Trophoblast cell (in vitro differentiated cells and primary cell): ENCODE data around the gene ZNF92. TPM values are rescaled to one million over a fixed set of nuclear protein-coding genes. Genes with fewer than 3 reads are reported as not detected.

Source experiments
- DNase-seq, 2 donors: peaks; one replicate each; pipeline ENCODE4 v3.0.0-alpha.2; 2016
- H2AFZ ChIP-seq: 2 replicates; pipeline ENCODE4 v1.6.1; 2013; ENCODE audit warnings: low read length, moderate library complexity, mild to moderate bottlenecking; ENCODE audit not compliant: insufficient read depth, poor library complexity
- H2AK5ac ChIP-seq: 2 replicates; pipeline ENCODE4 v1.6.1; 2013; ENCODE audit warnings: mild to moderate bottlenecking, low read length
- H2BK120ac ChIP-seq: 2 replicates; pipeline ENCODE4 v1.6.1; 2013; ENCODE audit warnings: low read length, mild to moderate bottlenecking, moderate library complexity; ENCODE audit not compliant: insufficient read depth, poor library complexity
- H2BK12ac ChIP-seq: 2 replicates; pipeline ENCODE4 v1.6.1; 2013; ENCODE audit warnings: mild to moderate bottlenecking, low read length, moderate library complexity
- H2BK5ac ChIP-seq: 2 replicates; pipeline ENCODE4 v1.6.1; 2013; ENCODE audit warnings: low read length, low read depth, moderate library complexity, mild to moderate bottlenecking; ENCODE audit not compliant: poor library complexity
- H3K14ac ChIP-seq: 2 replicates; pipeline ENCODE4 v1.6.1; 2013; ENCODE audit warnings: mild to moderate bottlenecking, low read length
- H3K18ac ChIP-seq: 2 replicates; pipeline ENCODE4 v1.6.1; 2013; ENCODE audit warnings: mild to moderate bottlenecking, low read length
- H3K23ac ChIP-seq: 2 replicates; pipeline ENCODE4 v1.6.1; 2013; ENCODE audit warnings: low read length
- H3K27ac ChIP-seq: 2 replicates; pipeline ENCODE4 v1.5.1; 2013; ENCODE audit warnings: low read depth, mild to moderate bottlenecking, inconsistent platforms, low read length, moderate library complexity
- H3K27me3 ChIP-seq: 2 replicates; pipeline ENCODE4 v1.6.1; 2013; ENCODE audit warnings: inconsistent platforms, mild to moderate bottlenecking, low read length, moderate library complexity; ENCODE audit not compliant: insufficient read depth
- H3K36me3 ChIP-seq, 2 experiments: 1 replicate in 1 of 2; 2 replicates in 1 of 2; pipeline ENCODE4 v1.6.1; 2013; ENCODE audit warnings: low read length in 2 of 2, mild to moderate bottlenecking in 2 of 2, moderate library complexity in 1 of 2; ENCODE audit not compliant: insufficient read depth in 2 of 2, control insufficient read depth in 1 of 2
- H3K4ac ChIP-seq: 2 replicates; pipeline ENCODE4 v1.6.1; 2013; ENCODE audit warnings: low read depth, mild to moderate bottlenecking, low read length, moderate library complexity
- H3K4me1 ChIP-seq, 2 experiments: 1 replicate in 1 of 2; 2 replicates in 1 of 2; pipeline ENCODE4 v1.6.1; 2013; ENCODE audit warnings: low read length in 2 of 2, mild to moderate bottlenecking in 2 of 2, moderate library complexity in 1 of 2; ENCODE audit not compliant: insufficient read depth in 2 of 2, control insufficient read depth in 1 of 2
- H3K4me2 ChIP-seq: 2 replicates; pipeline ENCODE4 v1.6.1; 2013; ENCODE audit warnings: inconsistent platforms, mild to moderate bottlenecking, low read length, moderate library complexity
- H3K4me3 ChIP-seq: 2 replicates; pipeline ENCODE4 v1.5.1; 2013; ENCODE audit warnings: mild to moderate bottlenecking, low read depth, low read length, inconsistent platforms
- H3K79me1 ChIP-seq: one replicate; pipeline ENCODE4 v1.6.1; 2013; ENCODE audit warnings: low read length
- H3K79me2 ChIP-seq: 2 replicates; pipeline ENCODE4 v1.6.1; 2013; ENCODE audit warnings: low read length, mild to moderate bottlenecking; ENCODE audit not compliant: control insufficient read depth, insufficient read depth, poor library complexity
- H3K9ac ChIP-seq: 2 replicates; pipeline ENCODE4 v1.6.1; 2013; ENCODE audit warnings: mild to moderate bottlenecking, low read length
- H3K9me3 ChIP-seq: 2 replicates; pipeline ENCODE4 v1.6.1; 2013; ENCODE audit warnings: low read depth, mild to moderate bottlenecking, control low read depth, inconsistent platforms, low read length; ENCODE audit not compliant: insufficient read depth
- H4K12ac ChIP-seq: 2 replicates; pipeline ENCODE4 v1.6.1; 2013; ENCODE audit warnings: low read depth, mild to moderate bottlenecking, low read length, moderate library complexity
- H4K8ac ChIP-seq: 2 replicates; pipeline ENCODE4 v1.6.1; 2013; ENCODE audit warnings: low read depth, mild to moderate bottlenecking, low read length, moderate library complexity
- H4K91ac ChIP-seq: one replicate; pipeline ENCODE4 v1.6.1; 2013; ENCODE audit warnings: low read depth, mild to moderate bottlenecking, low read length, moderate library complexity
- WGBS: extraction: QIAGEN DNeasy Blood & Tissue Kit; methylation state at CpG from one replicate; pipeline ENCODE4 v1.1.7; 2013; ENCODE audit warnings: missing lambda C conversion rate; ENCODE audit not compliant: insufficient read length, insufficient coverage; ENCODE audit errors: extremely low coverage; 5-methylcytosine and 5-hydroxymethylcytosine counted together
- polyA plus RNA-seq: library from polyadenylated mRNA; stranded (reverse); fragments of 200-250 nt; gene quantifications from 2 replicates; pipeline ENCODE4 v1.2.3, GENCODE V29; 2013

ZNF92 gene
- polyA plus RNA-seq = 11.3 and 11.9 TPM in 2 replicates

DNA sequence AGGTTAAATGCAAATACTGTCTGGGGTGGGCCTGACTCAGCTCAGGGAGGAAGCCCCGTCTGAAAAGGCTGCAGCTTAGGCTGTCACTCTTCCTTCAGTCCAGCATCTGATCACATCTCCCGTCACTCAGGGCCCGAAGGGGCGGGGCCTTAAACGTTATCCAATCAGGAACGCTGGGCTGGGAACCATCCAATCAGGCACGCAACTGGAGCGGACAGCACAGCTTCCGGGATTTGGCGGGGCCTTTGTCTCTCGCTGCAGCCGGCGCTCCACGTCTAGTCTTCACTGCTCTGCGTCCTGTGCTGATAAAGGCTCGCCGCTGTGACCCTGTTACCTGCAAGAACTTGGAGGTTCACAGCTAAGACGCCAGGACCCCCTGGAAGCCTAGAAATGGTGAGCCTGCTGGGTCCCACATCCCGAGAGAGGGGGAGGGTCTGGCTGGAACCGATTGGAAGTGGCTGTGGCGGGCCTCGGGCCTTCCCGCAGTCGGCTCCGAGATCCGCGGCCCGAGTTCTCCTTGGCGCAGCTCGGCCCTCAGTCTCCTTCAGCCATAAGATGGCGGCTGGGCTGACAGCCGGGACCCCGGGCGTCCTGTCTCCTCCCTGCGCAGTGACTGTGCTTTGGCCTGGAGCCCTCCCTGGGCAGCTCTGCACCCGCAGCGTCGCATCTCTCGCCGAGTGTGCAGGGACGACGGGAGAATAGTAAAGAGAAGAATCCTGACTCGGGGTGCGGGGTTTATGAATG lies at the start of gene ZNF92:
Gene ZNF92 (plus strand): TSS at position 248 of the 744 bp plus-strand sequence. CDS start 143 bp downstream, at position 391.
- Histone ChIP-seq H3K27me3 (no peaks in the 10 kb centered on the region), H4K8ac (peak within 1 kb of the TSS; percentile 90), H3K18ac (peak within 1 kb of the TSS; percentile 90), H3K23ac (no peak within 1 kb of the TSS), H3K79me1 (peaks cover 5% of the 10 kb centered on the region), H2AFZ (peak within 1 kb of the TSS; percentile 82), H4K12ac (peak within 1 kb of the TSS; percentile 88), H3K79me2 (peaks cover 4% of the 10 kb centered on the region), H2BK120ac (peak within 1 kb of the TSS; percentile 71), H2BK5ac (peak within 1 kb of the TSS; percentile 92), H3K36me3 (peaks cover 3 to 8% of the 10 kb centered on the region in 2 experiments), H2BK12ac (no peak within 1 kb of the TSS), H3K14ac (peak within 1 kb of the TSS; percentile 94), H4K91ac (peak within 1 kb of the TSS; percentile 91), H3K9ac (peak within 1 kb of the TSS; percentile 83), H3K4me1 (no peaks in the 10 kb centered on the region), H3K4me3 (peak within 1 kb of the TSS; percentile 89), H3K4ac (peak within 1 kb of the TSS; percentile 95), H3K27ac (peak within 1 kb of the TSS; percentile 74), H2AK5ac (no peak within 1 kb of the TSS), H3K9me3 (no peaks in the 10 kb centered on the region), H3K4me2 (peak within 1 kb of the TSS; percentile 64)
- DNase-seq = peak; percentile 97 to 98
- WGBS = no CpG with 5 or more reads among the region's 44 CpGs

DNA sequence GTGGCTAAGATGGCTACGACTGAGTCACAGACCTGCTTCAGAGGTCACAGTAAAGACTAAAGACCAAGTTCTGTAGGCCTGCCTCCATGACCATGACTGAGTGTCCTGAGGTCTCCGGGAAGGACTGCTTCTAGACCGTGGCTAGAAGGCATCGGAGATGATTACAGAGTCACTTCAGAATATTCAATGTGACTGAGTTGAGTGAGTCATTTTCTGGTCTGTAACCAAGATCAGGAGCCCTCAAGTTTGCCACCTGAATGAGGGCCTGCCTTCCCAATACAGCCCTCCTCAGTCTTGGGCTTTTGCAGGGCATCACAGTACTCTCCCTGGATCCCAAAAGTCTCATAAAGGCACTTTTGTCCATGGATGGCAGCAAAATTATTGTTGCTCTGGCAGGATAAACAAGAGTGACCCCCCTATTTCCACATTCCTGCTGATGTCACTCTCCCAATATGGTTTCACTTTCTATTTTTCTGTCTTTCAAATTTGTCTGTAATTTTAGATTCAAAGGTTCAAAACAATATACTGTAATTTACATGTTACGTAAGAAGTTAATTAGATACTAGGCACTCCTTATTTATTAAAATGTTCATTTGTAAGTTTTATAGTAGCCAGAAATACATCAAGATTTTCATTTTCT lies 47.7 kb upstream of the ZNF92 start:
- DNase-seq = no peak
- no peaks in the 10 kb centered on the region for H3K27me3 ChIP-seq
- H3K79me2 ChIP-seq = no peaks in the 10 kb centered on the region
- no peak overlapping the region for H2BK12ac ChIP-seq
- no peak overlapping the region for H4K8ac ChIP-seq
- H3K4me3 ChIP-seq = no peak overlapping the region
- H3K36me3 ChIP-seq = no peaks in the 10 kb centered on the region
- WGBS = no CpG with 5 or more reads among the region's 5 CpGs
- H3K18ac ChIP-seq = no peak overlapping the region
- no peak overlapping the region for H2BK5ac ChIP-seq
- H4K12ac ChIP-seq = no peak overlapping the region
- H3K4ac ChIP-seq = no peak overlapping the region
- no peak overlapping the region for H2AK5ac ChIP-seq
- H3K4me1 ChIP-seq = no peaks in the 10 kb centered on the region
- no peak overlapping the region for H3K27ac ChIP-seq
- H3K23ac ChIP-seq = no peak overlapping the region
- no peaks in the 10 kb centered on the region for H3K9me3 ChIP-seq
- no peak overlapping the region for H3K14ac ChIP-seq
- no peak overlapping the region for H2BK120ac ChIP-seq
- H4K91ac ChIP-seq = no peak overlapping the region
- no peak overlapping the region for H3K4me2 ChIP-seq
- no peak overlapping the region for H2AFZ ChIP-seq
- H3K9ac ChIP-seq = no peak overlapping the region
- H3K79me1 ChIP-seq = no peaks in the 10 kb centered on the region

GRCh38 chr7:65338346-65338745 lies 35.3 kb upstream of the ZNF92 start:
- H3K27ac ChIP-seq = no peak overlapping the region
- no peak overlapping the region for H3K14ac ChIP-seq
- H3K79me2 ChIP-seq = no peaks in the 10 kb centered on the region
- H4K8ac ChIP-seq = no peak overlapping the region
- H3K18ac ChIP-seq = no peak overlapping the region
- no peaks in the 10 kb centered on the region for H3K27me3 ChIP-seq
- DNase-seq = no peak
- no peak overlapping the region for H4K91ac ChIP-seq
- no CpG with 5 or more reads among the region's 2 CpGs for WGBS
- H3K4me2 ChIP-seq = no peak overlapping the region
- no peak overlapping the region for H2AK5ac ChIP-seq
- H2BK120ac ChIP-seq = no peak overlapping the region
- H4K12ac ChIP-seq = no peak overlapping the region
- H3K4me3 ChIP-seq = no peak overlapping the region
- H3K4ac ChIP-seq = no peak overlapping the region
- no peaks in the 10 kb centered on the region for H3K36me3 ChIP-seq
- H3K4me1 ChIP-seq = no peaks in the 10 kb centered on the region
- H2BK12ac ChIP-seq = no peak overlapping the region
- H3K9ac ChIP-seq = no peak overlapping the region
- no peak overlapping the region for H3K23ac ChIP-seq
- no peak overlapping the region for H2AFZ ChIP-seq
- H2BK5ac ChIP-seq = no peak overlapping the region
- no peaks in the 10 kb centered on the region for H3K9me3 ChIP-seq
- H3K79me1 ChIP-seq = no peaks in the 10 kb centered on the region

DNA sequence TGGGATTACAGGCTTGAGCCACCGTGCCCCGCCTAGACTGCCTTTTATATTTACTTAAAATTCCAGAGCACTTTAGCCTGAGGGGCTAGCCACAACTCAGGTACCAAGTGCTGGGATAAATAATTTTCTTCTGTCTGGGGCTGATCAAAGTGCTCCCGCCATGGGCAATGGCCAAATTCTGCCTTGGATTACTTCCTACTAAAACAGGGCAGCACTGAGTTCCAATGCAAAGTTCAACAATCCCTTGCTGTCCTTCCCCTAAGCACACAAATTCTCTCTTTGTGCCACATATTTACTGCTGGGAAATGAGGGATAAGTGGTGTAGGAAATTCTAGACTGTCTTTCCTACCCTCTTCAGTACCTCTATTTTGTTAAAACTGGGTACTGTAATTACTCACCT lies 34.4 kb upstream of the ZNF92 start:
- H4K91ac ChIP-seq = no peak overlapping the region
- no peak overlapping the region for H3K4ac ChIP-seq
- no peaks in the 10 kb centered on the region for H3K27me3 ChIP-seq
- no peak overlapping the region for H3K23ac ChIP-seq
- no peak overlapping the region for H3K4me3 ChIP-seq
- no peak overlapping the region for H2BK120ac ChIP-seq
- H4K8ac ChIP-seq = no peak overlapping the region
- no peak overlapping the region for H3K14ac ChIP-seq
- H3K79me1 ChIP-seq = no peaks in the 10 kb centered on the region
- H2AK5ac ChIP-seq = no peak overlapping the region
- no peak overlapping the region for H3K4me2 ChIP-seq
- no peak for DNase-seq
- no peak overlapping the region for H2BK12ac ChIP-seq
- H4K12ac ChIP-seq = no peak overlapping the region
- H3K36me3 ChIP-seq = no peaks in the 10 kb centered on the region
- H3K79me2 ChIP-seq = no peaks in the 10 kb centered on the region
- H3K27ac ChIP-seq = no peak overlapping the region
- H3K9ac ChIP-seq = no peak overlapping the region
- no CpG with 5 or more reads among the region's 3 CpGs for WGBS
- no peak overlapping the region for H2BK5ac ChIP-seq
- no peaks in the 10 kb centered on the region for H3K4me1 ChIP-seq
- no peak overlapping the region for H2AFZ ChIP-seq
- H3K18ac ChIP-seq = no peak overlapping the region
- no peaks in the 10 kb centered on the region for H3K9me3 ChIP-seq
